Hepatocyte (in vitro differentiated cells): Measurements from ENCODE around the gene MXI1.

Experiments used
- EZH2 ChIP-seq: fragments of 200-600 bp; sonication (generic); IDR thresholded peaks from 2 replicates; pipeline ENCODE4 v1.6.1; 2016; ENCODE audit warnings: antibody characterized with exemption, mild to moderate bottlenecking, borderline replicate concordance
- TF ChIP-seq, protein P1 (sequence below): fragments of 200-600 bp; sonication (generic); IDR thresholded peaks from 2 replicates; pipeline ENCODE4 v1.5.1; 2016; ENCODE audit warnings: antibody characterized with exemption, mild to moderate bottlenecking; ENCODE audit not compliant: poor library complexity

DNA sequence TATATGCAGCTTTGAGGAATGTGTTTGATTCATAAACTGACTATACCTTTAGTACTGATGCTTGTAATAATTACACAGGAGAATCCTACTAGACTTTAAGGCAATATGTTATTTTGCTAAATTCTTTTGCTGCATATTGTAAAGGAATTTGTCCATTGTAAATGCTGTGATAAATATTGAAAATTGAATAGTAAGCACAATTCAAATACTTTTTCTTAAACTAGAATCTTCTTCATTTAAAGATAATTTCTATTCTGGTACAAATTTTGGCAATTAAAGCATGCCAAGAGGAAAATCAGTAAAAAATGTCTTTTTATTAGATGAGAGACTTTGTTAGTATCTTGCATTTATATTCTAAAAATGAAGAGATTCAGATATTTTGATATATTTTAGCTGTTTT, 51.9 kb downstream of the MXI1 start:
- TF ChIP-seq, protein P1, sequence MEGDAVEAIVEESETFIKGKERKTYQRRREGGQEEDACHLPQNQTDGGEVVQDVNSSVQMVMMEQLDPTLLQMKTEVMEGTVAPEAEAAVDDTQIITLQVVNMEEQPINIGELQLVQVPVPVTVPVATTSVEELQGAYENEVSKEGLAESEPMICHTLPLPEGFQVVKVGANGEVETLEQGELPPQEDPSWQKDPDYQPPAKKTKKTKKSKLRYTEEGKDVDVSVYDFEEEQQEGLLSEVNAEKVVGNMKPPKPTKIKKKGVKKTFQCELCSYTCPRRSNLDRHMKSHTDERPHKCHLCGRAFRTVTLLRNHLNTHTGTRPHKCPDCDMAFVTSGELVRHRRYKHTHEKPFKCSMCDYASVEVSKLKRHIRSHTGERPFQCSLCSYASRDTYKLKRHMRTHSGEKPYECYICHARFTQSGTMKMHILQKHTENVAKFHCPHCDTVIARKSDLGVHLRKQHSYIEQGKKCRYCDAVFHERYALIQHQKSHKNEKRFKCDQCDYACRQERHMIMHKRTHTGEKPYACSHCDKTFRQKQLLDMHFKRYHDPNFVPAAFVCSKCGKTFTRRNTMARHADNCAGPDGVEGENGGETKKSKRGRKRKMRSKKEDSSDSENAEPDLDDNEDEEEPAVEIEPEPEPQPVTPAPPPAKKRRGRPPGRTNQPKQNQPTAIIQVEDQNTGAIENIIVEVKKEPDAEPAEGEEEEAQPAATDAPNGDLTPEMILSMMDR = no peak
- TF ChIP-seq EZH2 = no peak
